GM12873 (cell line): ENCODE measurements around the gene MFSD6.

Experiments
- CTCF ChIP-seq: IDR thresholded peaks from 2 replicates; pipeline ENCODE4 v1.5.1; 2012; ENCODE audit warnings: low read depth, mild to moderate bottlenecking, moderate library complexity, low read length, control low read depth; ENCODE audit not compliant: insufficient read depth; ENCODE audit errors: missing control alignments

Gene MFSD6

GRCh38 chr2:190467575-190468083 lies 59.5 kb downstream of the MFSD6 start:
- TF ChIP-seq CTCF = no peak

GRCh38 chr2:190468814-190469569 lies 60.8 kb downstream of the MFSD6 start:
- TF ChIP-seq CTCF = no peak

GRCh38 chr2:190469771-190470170 lies 61.6 kb downstream of the MFSD6 start:
- no peak for TF ChIP-seq CTCF

GRCh38 chr2:190470256-190470826 lies 62.2 kb downstream of the MFSD6 start:
- no peak for TF ChIP-seq CTCF

GRCh38 chr2:190477661-190478454 lies 69.7 kb downstream of the MFSD6 start:
- TF ChIP-seq CTCF = no peak

GRCh38 chr2:190478572-190479195 lies 70.5 kb downstream of the MFSD6 start:
- TF ChIP-seq CTCF = no peak
